Measurements from ENCODE around the gene APOM.

APOM gene

GRCh38 chr6:31654574-31655348 is 933 bp upstream of the APOM start:
- DNase-seq (ENCODE audit: low read depth), result no peak
- H3K4me3 ChIP-seq (ENCODE audit: low read depth, low read length), result no peak overlapping the region
- TF ChIP-seq, protein P1, sequence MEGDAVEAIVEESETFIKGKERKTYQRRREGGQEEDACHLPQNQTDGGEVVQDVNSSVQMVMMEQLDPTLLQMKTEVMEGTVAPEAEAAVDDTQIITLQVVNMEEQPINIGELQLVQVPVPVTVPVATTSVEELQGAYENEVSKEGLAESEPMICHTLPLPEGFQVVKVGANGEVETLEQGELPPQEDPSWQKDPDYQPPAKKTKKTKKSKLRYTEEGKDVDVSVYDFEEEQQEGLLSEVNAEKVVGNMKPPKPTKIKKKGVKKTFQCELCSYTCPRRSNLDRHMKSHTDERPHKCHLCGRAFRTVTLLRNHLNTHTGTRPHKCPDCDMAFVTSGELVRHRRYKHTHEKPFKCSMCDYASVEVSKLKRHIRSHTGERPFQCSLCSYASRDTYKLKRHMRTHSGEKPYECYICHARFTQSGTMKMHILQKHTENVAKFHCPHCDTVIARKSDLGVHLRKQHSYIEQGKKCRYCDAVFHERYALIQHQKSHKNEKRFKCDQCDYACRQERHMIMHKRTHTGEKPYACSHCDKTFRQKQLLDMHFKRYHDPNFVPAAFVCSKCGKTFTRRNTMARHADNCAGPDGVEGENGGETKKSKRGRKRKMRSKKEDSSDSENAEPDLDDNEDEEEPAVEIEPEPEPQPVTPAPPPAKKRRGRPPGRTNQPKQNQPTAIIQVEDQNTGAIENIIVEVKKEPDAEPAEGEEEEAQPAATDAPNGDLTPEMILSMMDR (IDR thresholded peaks at IDR 0.05; ENCODE audit: low read depth, low read length, missing control alignments), result no peak
- in situ Hi-C loops (cut with HindIII; ENCODE audit: low sequenced_read_pairs), result no loop called here

GRCh38 chr6:31657406-31658157 is 1.9 kb downstream of the APOM start:
- in situ Hi-C loops (cut with HindIII; ENCODE audit: low sequenced_read_pairs), result no loop called here
- TF ChIP-seq, protein P1 (IDR thresholded peaks at IDR 0.05; ENCODE audit: low read depth, low read length, missing control alignments), result no peak
- DNase-seq (ENCODE audit: low read depth), result no peak
- no peak overlapping the region for H3K4me3 ChIP-seq (ENCODE audit: low read depth, low read length)

DNA sequence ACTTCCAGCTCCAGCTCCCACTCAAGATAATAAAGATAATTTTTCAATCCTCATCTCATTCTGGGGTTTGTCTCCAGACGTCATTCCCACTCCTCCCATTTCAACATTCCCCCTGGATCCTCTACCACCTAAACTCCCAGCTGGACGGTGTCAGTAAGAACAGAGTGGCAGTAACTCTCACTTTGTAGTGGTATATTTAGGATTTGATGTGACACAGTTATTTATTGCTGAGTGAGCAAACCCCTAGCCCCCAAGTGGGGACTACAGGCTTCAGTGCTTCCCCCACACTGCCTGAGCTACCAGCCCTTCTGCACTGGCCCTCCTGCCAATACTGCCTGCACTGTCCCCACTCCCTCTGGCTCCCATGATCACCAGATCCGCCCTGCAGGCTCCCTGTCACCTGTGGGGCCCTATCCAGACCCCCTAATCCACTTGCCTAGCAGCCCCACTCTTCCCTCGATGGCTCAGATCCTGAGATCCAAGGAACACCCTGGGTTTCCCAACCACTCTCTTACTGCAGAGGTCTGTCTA is 2.5 kb downstream of the APOM start:
- no peak overlapping the region for H3K4me3 ChIP-seq (ENCODE audit: low read depth, low read length)
- TF ChIP-seq, protein P1 (IDR thresholded peaks at IDR 0.05; ENCODE audit: low read depth, low read length, missing control alignments), result no peak
- no peak for DNase-seq (ENCODE audit: low read depth)
- in situ Hi-C loops (cut with HindIII; ENCODE audit: low sequenced_read_pairs), result no loop called here

GRCh38 chr6:31658983-31659648 is 3.4 kb downstream of the APOM start:
- TF ChIP-seq, protein P1 (IDR thresholded peaks at IDR 0.05; ENCODE audit: low read depth, low read length, missing control alignments), result no peak
- DNase-seq (ENCODE audit: low read depth), result no peak

DNA sequence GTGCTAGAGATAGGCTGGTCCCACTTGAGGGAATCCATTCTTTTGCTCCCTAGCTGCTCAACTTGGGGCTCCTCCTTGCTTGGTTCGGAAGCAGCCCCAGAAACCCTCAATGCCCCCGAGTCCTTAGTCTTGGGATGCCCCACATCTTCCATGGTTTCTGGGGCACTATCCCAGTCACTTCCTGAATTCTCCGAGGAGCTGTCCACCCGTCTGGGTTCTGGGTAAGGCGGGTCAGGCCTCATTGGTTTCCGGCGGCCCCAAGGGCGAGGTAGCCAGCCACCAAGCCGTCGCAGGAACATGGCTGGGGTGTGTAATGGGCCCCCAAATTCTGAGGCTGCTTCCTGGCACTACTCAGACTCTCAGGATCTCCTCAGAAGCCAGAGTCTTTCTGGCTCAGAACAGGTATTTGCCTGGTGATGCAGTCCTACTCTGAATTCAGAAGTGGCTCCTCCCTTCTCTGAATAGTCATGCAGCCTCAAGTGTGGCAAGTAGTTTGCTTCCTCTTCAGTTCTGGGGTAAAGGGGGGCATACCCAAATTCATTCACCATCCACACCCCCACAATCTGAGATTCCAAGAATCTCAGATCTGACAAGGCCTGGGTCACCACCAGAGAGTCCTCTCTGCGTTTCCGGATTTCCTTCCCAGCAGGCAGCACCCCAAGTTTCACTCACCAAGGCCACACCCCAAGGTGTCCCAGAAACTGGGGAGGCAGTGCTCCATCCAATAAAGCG is 4.1 kb downstream of the APOM start:
- peak overlapping the region; percentile 87 for H3K4me3 ChIP-seq (ENCODE audit: low read depth, low read length)
- DNase-seq (ENCODE audit: low read depth), result no peak
- in situ Hi-C loops (cut with HindIII; ENCODE audit: low sequenced_read_pairs), result no loop called here
- TF ChIP-seq, protein P1 (IDR thresholded peaks at IDR 0.05; ENCODE audit: low read depth, low read length, missing control alignments), result no peak

More at GRCh38 chr6:31658983-31659648, 3.4 kb downstream of the APOM start:
- peak overlapping the region; percentile 87 for H3K4me3 ChIP-seq (ENCODE audit: low read depth, low read length)
- in situ Hi-C loops (cut with HindIII; ENCODE audit: low sequenced_read_pairs), result no loop called here
